Measurements from ENCODE around the gene TLR1.
"Not testable (repeated sequence)": the region's sequence is repeated elsewhere in the genome, so short reads cannot be mapped to it uniquely, and the experiment has no call there.

Gene TLR1

DNA sequence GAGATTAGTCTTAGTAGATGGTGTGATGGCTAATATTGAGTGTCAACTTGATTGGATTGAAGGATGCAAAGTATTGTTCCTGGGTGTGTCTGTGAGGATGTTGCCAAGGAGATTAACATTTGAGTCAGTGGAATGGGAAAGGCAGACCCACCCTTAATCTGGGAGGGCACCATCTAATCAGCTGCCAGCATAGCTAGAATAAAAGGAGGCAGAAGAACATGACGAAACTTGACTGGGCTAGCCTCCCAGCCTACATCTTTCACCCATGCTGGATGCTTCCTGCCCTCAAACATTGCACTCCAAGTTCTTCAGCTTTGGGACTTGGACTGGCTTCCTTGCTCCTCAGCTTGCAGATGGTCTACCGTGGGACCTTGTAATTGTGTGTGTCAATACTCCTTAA lies 34.3 kb downstream of the TLR1 start:
- DNase-seq, result not testable (repeated sequence)

DNA sequence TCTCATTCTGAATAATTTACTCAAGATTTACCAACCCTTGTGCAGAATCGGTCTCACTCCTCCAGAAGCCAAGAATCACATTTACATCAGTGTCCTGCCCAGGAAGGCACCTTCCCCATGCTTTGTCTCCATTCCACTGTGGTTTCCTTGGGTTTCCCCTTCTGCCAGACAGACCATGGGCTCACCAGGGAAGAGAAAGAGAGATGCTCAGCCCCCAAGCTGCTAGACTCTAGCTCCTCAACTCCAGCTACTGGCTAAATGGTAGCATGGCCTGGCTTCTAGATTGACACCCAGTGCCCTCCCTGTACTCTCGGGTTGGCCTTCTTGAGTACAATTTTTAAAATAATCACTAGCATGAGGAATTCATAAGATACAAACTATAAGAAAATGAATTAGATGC lies 34.7 kb downstream of the TLR1 start:
- DNase-seq, result no peak

DNA sequence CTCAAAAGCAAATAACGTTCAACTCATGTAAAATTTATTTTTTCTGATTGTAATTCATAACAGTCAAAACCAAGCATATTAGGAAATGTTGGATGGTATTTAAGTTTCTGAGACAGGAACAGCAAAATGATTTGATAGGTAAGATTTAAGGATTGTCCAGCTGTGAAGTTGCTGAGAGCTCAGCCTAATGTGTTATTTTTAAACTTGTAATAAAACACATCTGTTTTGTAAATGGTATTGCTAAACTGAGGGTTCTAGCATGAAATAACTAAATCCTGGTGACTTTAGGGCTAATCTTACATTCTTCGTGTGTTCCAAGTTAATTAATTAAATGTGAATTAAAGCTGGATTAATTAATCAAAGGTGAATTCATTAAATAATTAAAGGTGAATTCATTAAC lies 35.1 kb downstream of the TLR1 start:
- DNase-seq, result no peak

DNA sequence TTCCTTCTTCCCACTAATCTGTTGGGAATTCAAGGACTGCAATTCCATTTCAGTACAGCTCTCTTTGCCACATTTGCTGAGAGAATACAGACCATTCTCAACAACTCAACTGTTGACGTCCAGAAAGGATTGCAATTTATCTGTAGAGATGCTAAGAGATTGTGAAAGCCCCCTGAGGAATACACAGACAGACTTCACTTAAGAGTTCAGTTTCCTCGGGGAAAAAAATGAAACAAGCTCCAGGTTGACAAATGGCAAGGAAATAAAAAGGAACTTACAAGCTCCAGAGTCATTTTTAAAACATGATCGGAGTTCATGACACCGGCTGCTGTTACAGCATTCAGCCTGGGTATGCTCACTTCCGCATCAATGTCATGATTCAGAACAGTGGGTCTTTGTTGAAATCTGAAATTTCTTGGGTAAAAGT lies 35.6 kb downstream of the TLR1 start:
- DNase-seq, result no peak

DNA sequence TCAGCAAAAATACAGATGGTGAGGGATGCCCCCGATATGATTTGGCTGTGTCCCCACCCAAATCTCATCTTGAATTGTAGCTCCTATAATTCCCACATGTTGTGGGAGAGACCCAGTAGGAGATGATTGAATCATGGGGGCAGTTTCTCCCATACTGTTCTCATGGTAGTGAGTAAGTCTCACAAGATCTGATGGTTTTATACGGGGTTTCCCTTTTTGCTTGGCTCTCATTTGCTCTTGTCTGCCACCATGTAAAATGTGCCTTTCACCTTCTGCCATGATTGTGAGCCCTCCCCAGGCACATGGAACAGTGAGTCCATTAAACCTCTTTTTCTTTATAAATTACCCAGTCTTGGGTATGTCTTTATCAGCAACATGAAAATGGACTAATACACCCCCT lies 37.7 kb downstream of the TLR1 start:
- DNase-seq, result not testable (repeated sequence)

DNA sequence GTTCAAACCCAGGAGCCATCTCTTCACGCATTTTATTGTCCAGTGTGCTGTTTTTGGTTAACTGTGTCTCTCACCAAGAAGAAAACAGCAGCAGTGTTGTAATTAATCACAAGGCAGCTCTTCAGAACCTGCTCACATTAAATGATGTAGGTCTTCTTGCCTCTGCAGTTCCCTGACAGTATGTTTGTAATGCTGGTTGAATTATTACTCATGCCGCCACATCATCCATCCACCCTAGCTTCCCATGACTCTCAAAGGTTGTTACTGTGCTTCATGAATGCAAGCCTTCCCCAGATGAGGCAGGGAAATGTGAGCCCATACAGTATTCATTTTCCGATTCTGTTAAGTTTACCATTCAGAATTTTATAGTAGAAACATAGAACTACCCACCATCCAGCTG lies 39.2 kb downstream of the TLR1 start:
- no peak for DNase-seq

DNA sequence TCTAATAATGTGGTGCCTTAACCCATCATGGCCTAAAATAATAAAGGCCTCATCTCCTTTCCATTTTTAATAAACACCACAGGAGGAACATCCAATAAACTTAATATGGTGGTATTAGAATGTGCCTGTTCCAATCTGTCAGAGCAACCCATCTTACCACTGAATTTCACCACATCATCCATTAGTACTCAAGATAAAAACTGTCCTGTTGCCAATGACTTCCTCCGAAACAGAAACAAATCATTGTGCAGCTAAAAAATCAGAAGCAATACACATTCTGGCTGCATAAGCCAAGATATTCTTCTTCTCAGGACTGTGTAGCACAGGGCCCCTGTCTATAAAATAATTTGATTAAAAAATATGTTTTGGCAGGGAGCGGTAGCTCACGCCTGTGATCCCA lies 40.3 kb downstream of the TLR1 start:
- no peak for DNase-seq

- DNase-seq, result no peak
Observed at GRCh38 chr4:38762560-38762959, 42.0 kb downstream of the TLR1 start.

- DNase-seq, result no peak
Observed at GRCh38 chr4:38759790-38760122, 44.8 kb downstream of the TLR1 start.

DNA sequence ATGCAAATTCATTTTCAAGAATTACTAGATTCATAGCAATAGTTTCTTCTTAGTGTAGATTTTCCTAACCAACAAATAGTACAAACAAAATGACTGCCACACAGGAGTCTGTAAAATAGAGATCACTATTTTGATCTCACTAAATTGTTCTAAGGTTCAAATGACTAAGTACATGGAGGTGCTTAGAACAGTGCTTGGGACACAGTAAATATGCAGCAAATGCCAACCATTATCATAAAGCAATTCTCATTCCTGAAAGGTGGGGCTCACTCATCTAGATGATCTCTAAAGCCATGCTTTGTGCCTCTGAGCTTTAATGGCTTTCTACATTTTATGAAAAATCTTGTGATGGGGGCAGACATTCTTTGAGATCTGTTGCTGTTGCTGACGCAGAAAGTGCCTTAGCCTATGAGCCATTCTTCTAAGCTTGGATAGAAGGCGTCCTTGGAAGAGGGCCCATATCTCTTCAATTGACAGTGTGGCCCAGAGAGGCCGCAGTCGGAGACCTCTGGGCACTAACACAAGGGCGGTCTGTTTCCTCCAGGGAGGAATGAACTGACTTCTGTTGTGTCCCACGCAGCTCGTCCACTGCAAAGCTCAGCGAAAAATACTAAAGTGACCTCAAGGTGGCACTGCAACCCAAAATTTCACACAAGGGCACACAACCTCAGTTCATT lies 45.3 kb downstream of the TLR1 start:
- peak; percentile 28 to 30 for DNase-seq

DNA sequence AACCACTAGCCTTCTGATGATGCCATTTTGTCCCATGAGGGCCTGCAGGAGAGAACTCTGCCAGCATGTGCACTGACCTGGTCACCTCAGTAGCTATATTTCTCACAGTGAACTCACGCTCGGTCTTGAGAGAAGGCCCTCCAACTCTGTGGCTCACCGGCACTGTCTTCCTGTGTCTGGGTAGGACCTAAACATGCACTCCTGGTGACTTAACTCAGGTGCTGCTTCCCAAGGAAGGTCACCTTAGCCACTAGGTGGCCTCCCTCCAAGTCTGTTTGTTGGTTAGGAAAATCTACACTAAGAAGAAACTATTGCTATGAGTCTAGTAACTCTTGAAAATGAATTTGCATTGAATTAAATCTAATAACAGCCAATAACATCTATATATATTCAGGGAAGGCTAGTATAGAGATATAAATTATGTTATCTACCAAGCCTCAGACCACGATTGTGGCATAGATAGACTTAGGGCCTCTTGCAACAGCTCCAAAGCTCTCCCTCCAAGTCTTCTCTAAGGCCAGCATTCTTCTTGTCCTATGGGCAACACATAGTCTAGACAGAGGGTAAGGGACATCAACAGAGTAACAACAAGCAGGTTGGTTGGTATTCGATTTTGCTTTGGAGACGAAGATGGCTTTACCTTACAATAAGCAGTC lies 46.5 kb downstream of the TLR1 start:
- DNase-seq, result no peak

- DNase-seq, result no peak
Observed at GRCh38 chr4:38752941-38753806, 51.4 kb downstream of the TLR1 start.

- no peak for DNase-seq
Observed at GRCh38 chr4:38752372-38752940, 52.1 kb downstream of the TLR1 start.

GRCh38 chr4:38751341-38752010 lies 53.1 kb downstream of the TLR1 start:
- no peak for DNase-seq

GRCh38 chr4:38749336-38749735 lies 55.3 kb downstream of the TLR1 start:
- no peak for DNase-seq

GRCh38 chr4:38747629-38748028 lies 57.0 kb downstream of the TLR1 start:
- DNase-seq, result no peak

Data from AML-193 (cell line).